Right lobe of liver (tissue), 4 donors: ENCODE measurements around the gene ZNF740.

Experiments used
- POLR2A ChIP-seq: fragments of 450-650 bp; IDR thresholded peaks from one replicate; pipeline ENCODE4 v1.6.1; 2017; ENCODE audit warnings: antibody characterized with exemption, mild to moderate bottlenecking
- TF ChIP-seq, protein P1 (sequence below), 4 donors: fragments of 200-600 bp in 3 of 4; fragments of 450-650 bp in 1 of 4; IDR thresholded peaks; one replicate each; pipeline versions ENCODE4 v1.5.1 to v1.8.0; 2016 to 2022; ENCODE audit warnings: antibody characterized with exemption in 4 of 4, mild to moderate bottlenecking in 2 of 4
- donor health status: DM: no; HTN: no; CAD: no.
- donor health status: DM: no; HTN: no; CAD: no.
- donor health status: DM: no; HTN: yes; CAD: no.

DNA sequence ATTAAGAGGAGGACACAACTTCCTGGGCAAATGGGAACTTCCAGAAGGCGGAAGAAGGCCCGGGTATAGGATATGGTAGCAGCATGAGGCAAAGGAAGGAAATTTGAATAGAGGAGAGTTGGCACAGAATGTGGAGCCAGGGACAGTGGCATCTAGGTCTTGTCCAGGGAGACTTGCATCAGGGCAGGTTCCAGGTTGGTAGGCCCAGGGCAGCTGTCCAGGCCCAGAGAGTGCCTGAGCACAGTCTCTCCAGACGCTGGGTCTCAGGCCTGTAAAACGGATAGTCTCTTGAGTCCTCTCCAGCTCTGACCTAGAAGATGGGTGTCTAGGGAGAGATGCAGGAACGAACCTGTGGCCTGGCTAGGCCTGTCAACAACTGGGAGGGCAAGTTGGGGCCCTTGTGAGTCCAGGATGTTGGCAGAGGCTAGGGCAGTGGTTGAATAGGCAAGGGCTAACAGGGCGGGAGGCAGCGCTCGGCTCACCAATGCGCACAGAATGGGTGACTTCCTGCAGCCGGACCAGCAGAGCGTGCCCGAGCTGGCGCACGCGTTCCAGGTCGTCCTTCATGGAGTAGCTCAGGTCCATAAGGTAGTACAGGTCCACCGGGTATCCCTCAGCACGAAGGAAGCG lies 16.6 kb downstream of the ZNF740 start:
- TF ChIP-seq, protein P1, sequence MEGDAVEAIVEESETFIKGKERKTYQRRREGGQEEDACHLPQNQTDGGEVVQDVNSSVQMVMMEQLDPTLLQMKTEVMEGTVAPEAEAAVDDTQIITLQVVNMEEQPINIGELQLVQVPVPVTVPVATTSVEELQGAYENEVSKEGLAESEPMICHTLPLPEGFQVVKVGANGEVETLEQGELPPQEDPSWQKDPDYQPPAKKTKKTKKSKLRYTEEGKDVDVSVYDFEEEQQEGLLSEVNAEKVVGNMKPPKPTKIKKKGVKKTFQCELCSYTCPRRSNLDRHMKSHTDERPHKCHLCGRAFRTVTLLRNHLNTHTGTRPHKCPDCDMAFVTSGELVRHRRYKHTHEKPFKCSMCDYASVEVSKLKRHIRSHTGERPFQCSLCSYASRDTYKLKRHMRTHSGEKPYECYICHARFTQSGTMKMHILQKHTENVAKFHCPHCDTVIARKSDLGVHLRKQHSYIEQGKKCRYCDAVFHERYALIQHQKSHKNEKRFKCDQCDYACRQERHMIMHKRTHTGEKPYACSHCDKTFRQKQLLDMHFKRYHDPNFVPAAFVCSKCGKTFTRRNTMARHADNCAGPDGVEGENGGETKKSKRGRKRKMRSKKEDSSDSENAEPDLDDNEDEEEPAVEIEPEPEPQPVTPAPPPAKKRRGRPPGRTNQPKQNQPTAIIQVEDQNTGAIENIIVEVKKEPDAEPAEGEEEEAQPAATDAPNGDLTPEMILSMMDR (IDR thresholded peaks at IDR 0.05), result no peak
- TF ChIP-seq POLR2A, result no peak
